H1 (cell line): ENCODE measurements around the gene ATR. TPM values are rescaled to one million over a fixed set of nuclear protein-coding genes. Genes with fewer than 3 reads are reported as not detected.

ENCODE experiments used
- CTCF ChIA-PET: fragments of 300-600 bp; sonication (Branson Sonifier 250); formaldehyde crosslinking; loops from one replicate; lab custom pipeline; 2021; ENCODE audit not compliant: partially characterized antibody; lab: Charles Lee
- POLR2A ChIA-PET: fragments of 300-600 bp; sonication (Branson Sonifier 250); formaldehyde crosslinking; loops from one replicate; lab custom pipeline; 2021; ENCODE audit warnings: inconsistent platforms; ENCODE audit not compliant: partially characterized antibody; lab: Charles Lee
- DNase-seq, 2 experiments: peaks; one replicate each; pipeline versions ENCODE4 v3.0.0 to v3.0.0-alpha.2; 2010 to 2022; ENCODE audit warnings: low spot score in 2 of 2, low read depth in 1 of 2, mixed read lengths in 1 of 2
- FAIRE-seq: peaks from 2 replicates; lab custom pipeline; 2011; peaks lifted over from hg19 to GRCh38; lab: Jason Lieb, UNC
- H2AFZ ChIP-seq: 2 replicates; pipeline ENCODE4 v1.8.1; 2012; ENCODE audit warnings: low read length, inconsistent platforms
- H2AK5ac ChIP-seq: 2 replicates; pipeline ENCODE4 v1.6.1; 2013; ENCODE audit warnings: low read depth, low read length
- H2BK120ac ChIP-seq: replicated peaks from 2 replicates; pipeline ENCODE3; 2013; ENCODE audit warnings: low read depth, low read length, inconsistent platforms
- H2BK12ac ChIP-seq: 2 replicates; pipeline ENCODE4 v1.6.1; 2013; ENCODE audit warnings: low read depth, low read length
- H2BK15ac ChIP-seq: 2 replicates; pipeline ENCODE4 v1.6.1; 2013; ENCODE audit warnings: low read length
- H2BK20ac ChIP-seq: 2 replicates; pipeline ENCODE4 v1.6.1; 2013; ENCODE audit warnings: low read length
- H2BK5ac ChIP-seq: 2 replicates; pipeline ENCODE4 v1.6.1; 2013; ENCODE audit warnings: low read depth, low read length
- H3K14ac ChIP-seq: 2 replicates; pipeline ENCODE4 v1.6.1; 2013; ENCODE audit warnings: inconsistent platforms; ENCODE audit not compliant: insufficient read length
- H3K18ac ChIP-seq: 2 replicates; pipeline ENCODE4 v1.6.1; 2013; ENCODE audit warnings: low read length; ENCODE audit errors: extremely low read depth
- H3K23ac ChIP-seq: 2 replicates; pipeline ENCODE4 v1.6.1; 2013; ENCODE audit warnings: inconsistent platforms; ENCODE audit not compliant: insufficient read length
- H3K23me2 ChIP-seq: 2 replicates; pipeline ENCODE4 v1.6.1; 2013; ENCODE audit warnings: low read depth, low read length
- H3K27ac ChIP-seq: 2 replicates; pipeline ENCODE4 v1.6.1; 2011; ENCODE audit warnings: low read depth, low read length, inconsistent platforms
- H3K27me3 ChIP-seq, 4 experiments: replicated peaks in 1 of 4; 1 replicate in 1 of 4; 2 replicates in 3 of 4; pipeline versions ENCODE4 v1.6.1 to v1.8.1; 2011 to 2013; ENCODE audit warnings: low read length in 3 of 4, mild to moderate bottlenecking in 3 of 4, inconsistent platforms in 2 of 4, mixed read lengths in 2 of 4, moderate library complexity in 1 of 4; ENCODE audit not compliant: control insufficient read depth in 3 of 4, insufficient read depth in 3 of 4; ENCODE audit errors: extremely low read depth in 1 of 4
- H3K36me3 ChIP-seq, 4 experiments: 2 replicates each; pipeline versions ENCODE4 v1.6.1 to v1.8.1; 2011 to 2013; ENCODE audit warnings: mild to moderate bottlenecking in 4 of 4, low read length in 3 of 4, moderate library complexity in 2 of 4, control low read depth in 1 of 4, inconsistent platforms in 1 of 4; ENCODE audit not compliant: insufficient read depth in 4 of 4, control insufficient read depth in 2 of 4
- H3K4ac ChIP-seq: replicated peaks from 2 replicates; pipeline ENCODE3; 2013; ENCODE audit warnings: low read length, low read depth, mixed read lengths, inconsistent platforms; ENCODE audit not compliant: insufficient read length
- H3K4me1 ChIP-seq, 4 experiments: replicated peaks in 1 of 4; 1 replicate in 1 of 4; 2 replicates in 3 of 4; pipeline versions ENCODE4 v1.6.1 to v1.8.1; 2011 to 2013; ENCODE audit warnings: low read length in 3 of 4, inconsistent platforms in 2 of 4, mixed read lengths in 1 of 4; ENCODE audit not compliant: insufficient read depth in 4 of 4, control insufficient read depth in 3 of 4
- H3K4me2 ChIP-seq, 2 experiments: 2 replicates each; pipeline versions ENCODE4 v1.6.1 to v1.8.1; 2011 to 2013; ENCODE audit warnings: low read depth in 2 of 2, low read length in 2 of 2, control low read depth in 1 of 2, inconsistent platforms in 1 of 2, mild to moderate bottlenecking in 1 of 2; ENCODE audit not compliant: insufficient read depth in 1 of 2
- H3K4me3 ChIP-seq, 4 experiments: fragments of 200-600, 300-600 bp in 1 of 4; sonication (generic), shearing (Covaris generic), sonication (Bioruptor Twin) in 1 of 4; 2 replicates each; pipeline versions ENCODE4 v1.5.1 to v1.8.1; 2011 to 2016; ENCODE audit warnings: low read length in 4 of 4, low read depth in 3 of 4, control low read depth in 2 of 4, inconsistent platforms in 2 of 4, mild to moderate bottlenecking in 2 of 4, mixed read lengths in 1 of 4, moderate library complexity in 1 of 4; ENCODE audit not compliant: insufficient read depth in 2 of 4; ENCODE audit errors: extremely low read depth in 1 of 4
- H3K56ac ChIP-seq: replicated peaks from 2 replicates; pipeline ENCODE3; 2013; ENCODE audit warnings: low read depth, mild to moderate bottlenecking, mixed read lengths, low read length, inconsistent platforms; ENCODE audit not compliant: insufficient read length
- H3K79me1 ChIP-seq: 2 replicates; pipeline ENCODE4 v1.6.1; 2013; ENCODE audit warnings: low read depth, low read length, control low read depth
- H3K79me2 ChIP-seq, 2 experiments: 2 replicates each; pipeline versions ENCODE4 v1.6.1 to v1.8.1; 2012 to 2013; ENCODE audit warnings: low read length in 2 of 2, mild to moderate bottlenecking in 2 of 2, inconsistent platforms in 1 of 2; ENCODE audit not compliant: insufficient read depth in 2 of 2, control insufficient read depth in 1 of 2
- H3K9ac ChIP-seq, 4 experiments: replicated peaks in 1 of 4; 1 replicate in 1 of 4; 2 replicates in 3 of 4; pipeline versions ENCODE4 v1.6.1 to v1.8.1; 2011 to 2013; ENCODE audit warnings: low read depth in 3 of 4, low read length in 3 of 4, control low read depth in 2 of 4, mild to moderate bottlenecking in 2 of 4, moderate library complexity in 2 of 4, inconsistent platforms in 1 of 4; ENCODE audit errors: extremely low read depth in 1 of 4
- H3K9me3 ChIP-seq, 2 experiments: 2 replicates each; pipeline versions ENCODE4 v1.6.1 to v1.8.1; 2012 to 2013; ENCODE audit warnings: mild to moderate bottlenecking in 2 of 2, moderate library complexity in 2 of 2, control low read depth in 1 of 2, inconsistent platforms in 1 of 2, low read depth in 1 of 2, low read length in 1 of 2, mixed read lengths in 1 of 2; ENCODE audit not compliant: insufficient read depth in 2 of 2
- H4K20me1 ChIP-seq, 2 experiments: replicated peaks in 1 of 2; 2 replicates each; pipeline versions ENCODE3 to v1.8.1; 2011 to 2013; ENCODE audit warnings: inconsistent platforms in 2 of 2, low read length in 2 of 2, mild to moderate bottlenecking in 1 of 2; ENCODE audit not compliant: insufficient read depth in 2 of 2, control insufficient read depth in 1 of 2
- H4K5ac ChIP-seq: 2 replicates; pipeline ENCODE4 v1.6.1; 2013; ENCODE audit warnings: low read length, low read depth, mixed read lengths, inconsistent platforms; ENCODE audit not compliant: insufficient read length
- H4K8ac ChIP-seq: 2 replicates; pipeline ENCODE4 v1.8.0; 2013; ENCODE audit warnings: mild to moderate bottlenecking, moderate library complexity, low read length, inconsistent platforms; ENCODE audit not compliant: insufficient read depth; ENCODE audit errors: extremely low read depth
- H4K91ac ChIP-seq: replicated peaks from 2 replicates; pipeline ENCODE3; 2013; ENCODE audit warnings: low read length, mixed read lengths, inconsistent platforms; ENCODE audit not compliant: insufficient read length
- ASH2L ChIP-seq: fragments of 200-600, 300-600 bp; sonication (generic); IDR thresholded peaks from one replicate; pipeline ENCODE4 v1.7.1; 2017; ENCODE audit warnings: low read length
- BCL11A ChIP-seq, 2 experiments: IDR thresholded peaks; one replicate each; pipeline ENCODE4 v1.6.1; 2011; ENCODE audit warnings: low read depth in 2 of 2, low read length in 2 of 2, mild to moderate bottlenecking in 2 of 2
- BRCA1 ChIP-seq: IDR thresholded peaks from 2 replicates; pipeline ENCODE4 v1.6.1; 2012; ENCODE audit warnings: low read depth, low read length, improper control_type of control experiment
- CTBP2 ChIP-seq: IDR thresholded peaks from 2 replicates; pipeline ENCODE4 v1.7.0; 2011; ENCODE audit warnings: borderline replicate concordance, mild to moderate bottlenecking, moderate library complexity, mixed read lengths, low read length; ENCODE audit not compliant: insufficient read depth, insufficient read length
- MAFK ChIP-seq: IDR thresholded peaks from 2 replicates; pipeline ENCODE4 v1.6.1; 2012; ENCODE audit warnings: low read depth, mild to moderate bottlenecking, improper control_type of control experiment, low read length
- MAX ChIP-seq: IDR thresholded peaks from 2 replicates; pipeline ENCODE4 v1.6.1; 2012; ENCODE audit warnings: inconsistent platforms
- TAF7 ChIP-seq: optimal IDR thresholded peaks from 2 replicates; pipeline ENCODE3; 2011; ENCODE audit warnings: low read depth, mild to moderate bottlenecking, inconsistent platforms, low read length, moderate library complexity, borderline replicate concordance
- USF2 ChIP-seq: IDR thresholded peaks from 2 replicates; pipeline ENCODE4 v1.6.1; 2011; ENCODE audit warnings: low read length, improper control_type of control experiment
- YY1 ChIP-seq: IDR thresholded peaks from 2 replicates; pipeline ENCODE4 v1.6.1; 2011; ENCODE audit warnings: low read depth, mild to moderate bottlenecking, low read length
- ZNF274 ChIP-seq: IDR thresholded peaks from 2 replicates; pipeline ENCODE4 v1.7.0; 2012; ENCODE audit warnings: low read length, borderline replicate concordance; ENCODE audit errors: extremely low read depth
- WGBS, 2 experiments: shearing (Covaris generic) in 1 of 2; methylation state at CpG; one replicate each; pipeline versions ENCODE4 v1.1.6 to v1.1.7; 2013 to 2015; ENCODE audit warnings: low lambda C conversion rate in 2 of 2, mixed read lengths in 2 of 2, inconsistent platforms in 1 of 2, low coverage in 1 of 2, missing lambda C conversion rate in 1 of 2; ENCODE audit not compliant: insufficient replicate concordance in 2 of 2, insufficient coverage in 1 of 2, insufficient read length in 1 of 2; ENCODE audit errors: extremely low coverage in 1 of 2, missing lambda C conversion rate in 1 of 2; 5-methylcytosine and 5-hydroxymethylcytosine counted together
- polyA plus RNA-seq, 7 experiments: library from polyadenylated mRNA; depleted of rRNA in 3 of 7; stranded (reverse) in 5 of 7; unstranded in 2 of 7; fragments of >200 nt in 5 of 7; fragments of 200-250 nt in 2 of 7; gene quantifications; 1 replicate in 5 of 7; 2 replicates in 1 of 7; 4 replicates in 1 of 7; pipeline versions ENCODE4 v1.2.1 to v1.2.3, GENCODE V29; 2011 to 2013; ENCODE audit warnings: missing spikeins in 2 of 7, mixed read lengths in 2 of 7
- total RNA-seq: library from RNA; stranded (reverse); fragmentation: NEBNext Ultra II Directional; extraction: Animal tissue kit (Norgen Biotek cat#: 25700); gene quantifications from 2 replicates; pipeline ENCODE4 v1.2.1, GENCODE V29; 2021

Gene ATR
- total and polyA plus RNA-seq, 2 of the 8 experiments (the other 6 are each of a cell fraction or from before 2014, with no cell fraction given) = 8.4 to 23.2 TPM

- no peak within 1 kb of the TSS for H2AK5ac ChIP-seq
- peak within 1 kb of the TSS; percentile 27 for H3K4ac ChIP-seq
- H3K18ac ChIP-seq = peak within 1 kb of the TSS; percentile 99
- no peaks in the 10 kb centered on the region for H3K9me3 ChIP-seq
- H3K27ac ChIP-seq = no peak within 1 kb of the TSS
- DNase-seq (peak; percentile 65 to 100), FAIRE-seq (no peak)
- H4K8ac ChIP-seq = no peak within 1 kb of the TSS; the same call in 1 of the 2 replicates
- H2BK20ac ChIP-seq = 0 out of 2 replicates have a peak within 1 kb of the TSS, but pooled peaks have one; percentile 29
- peak within 1 kb of the TSS; percentile 94 for H2AFZ ChIP-seq
- no peak within 1 kb of the TSS for H3K14ac ChIP-seq
- 1% methylated on average over 56 of the region's 56 CpGs; no CpG with 5 or more reads in 1 of the 2 experiments for WGBS, 2 experiments
- POLR2A ChIA-PET = interaction anchor here (1.4 kb wide), 1 partner anchor 15 kb away, joined by 8 read pairs; no protein-coding TSS in a partner anchor
- H3K4me2 ChIP-seq = peak within 1 kb of the TSS; percentile 57 to 77
- H3K4me1 ChIP-seq = peaks cover 0 to 4% (median 2%) of the 10 kb centered on the region in 4 experiments; a peak in 2 of 7 replicates
- no peak within 1 kb of the TSS for H3K23ac ChIP-seq
- no peak within 1 kb of the TSS for H2BK12ac ChIP-seq
- H4K20me1 ChIP-seq = no peaks in the 10 kb centered on the region
- H2BK5ac ChIP-seq = peak within 1 kb of the TSS; percentile 60; the same call in 1 of the 2 replicates
- CTCF ChIA-PET = interaction anchor here (0.7 to 1.2 kb wide), 2 partner anchors 18 to 61 kb away, joined by 3 to 4 read pairs; no protein-coding TSS in a partner anchor
- H3K79me2 ChIP-seq = peaks cover 0 to 7% of the 10 kb centered on the region in 2 experiments; a peak in 2 of 4 replicates
- no peak within 1 kb of the TSS; the same call in 1 of the 2 replicates for H2BK15ac ChIP-seq
- H3K27me3 ChIP-seq = no peaks in the 10 kb centered on the region
- H4K91ac ChIP-seq = peak within 1 kb of the TSS; percentile 66
- H3K9ac ChIP-seq = peak within 1 kb of the TSS; percentile 42 to 62 (median 44); a peak in 6 of 7 replicates
- H3K36me3 ChIP-seq = no peaks in the 10 kb centered on the region
- H4K5ac ChIP-seq = peak within 1 kb of the TSS; percentile 68
- no peak within 1 kb of the TSS for H2BK120ac ChIP-seq
- H3K79me1 ChIP-seq = no peaks in the 10 kb centered on the region; the same call in 1 of the 2 replicates
- peak within 1 kb of the TSS; percentile 68 to 91 (median 78) for H3K4me3 ChIP-seq
- H3K56ac ChIP-seq = no peak within 1 kb of the TSS
- peaks cover 8% of the 10 kb centered on the region for H3K23me2 ChIP-seq
- peak; percentile 64 for TF ChIP-seq TAF7
- no peak for TF ChIP-seq ZNF274
- TF ChIP-seq YY1 = peak; percentile 71; the same call in 1 of the 2 replicates
- TF ChIP-seq BCL11A (IDR thresholded peaks at IDR 0.05; ENCODE audit: low read depth in 2 of 2, low read length in 2 of 2) = no peak
- no peak for TF ChIP-seq BRCA1
- TF ChIP-seq USF2 = no peak
- TF ChIP-seq ASH2L = peak; percentile 95
- TF ChIP-seq CTBP2 = peak; percentile 90
- TF ChIP-seq MAX = peak; percentile 41
- TF ChIP-seq MAFK = no peak
Observed at GRCh38 chr3:142595951-142596725, 17.6 kb upstream of the ATR start, which contains the start of gene PLS1. TSS of gene PLS1 (plus strand) at chr3:142596393. CDS start at chr3:142664238, 67,845 bp downstream.
